ENCODE results near the gene CRYZL1. TPM values are rescaled to one million over a fixed set of nuclear protein-coding genes. Genes with fewer than 3 reads are reported as not detected.

Gene CRYZL1
- polyA plus RNA-seq, 4 donors: 13.5 to 37.1 (median 15.9) TPM

- Histone ChIP-seq H3K36me3 (ENCODE audit: control insufficient read depth in 3 of 3, insufficient read depth in 2 of 3, low read depth in 1 of 3, low read length in 3 of 3) (peaks cover 0 to 3% (median 0%) of the 10 kb centered on the region in 3 donors), H3K9me3 (ENCODE audit: control insufficient read depth in 2 of 2, insufficient read depth in 1 of 2, low read depth in 1 of 2, low read length in 1 of 2) (no peaks in the 10 kb centered on the region), H3K4me1 (ENCODE audit: control insufficient read depth in 3 of 3, insufficient read depth in 2 of 3, low read depth in 1 of 3, low read length in 2 of 3) (peaks cover 9 to 39% (median 12%) of the 10 kb centered on the region in 3 donors), H3K4me3 (ENCODE audit: low read depth in 1 of 3, low read length in 3 of 3) (no peak overlapping the region), H3K27ac (ENCODE audit: low read depth in 1 of 3, low read length in 2 of 3) (no peak overlapping the region), H3K27me3 (ENCODE audit: control insufficient read depth in 3 of 3, insufficient read depth in 3 of 3, low read length in 3 of 3) (no peaks in the 10 kb centered on the region)
- DNase-seq (peak in 1 of 2 donors; percentile 50), FAIRE-seq (no peak)
- WGBS, 3 donors: 90 to 100% (median 92%) methylated on average over 1 of the region's 1 CpG
Observed at GRCh38 chr21:33659568-33659949, 18.0 kb upstream of the CRYZL1 start.

- peaks cover 9 to 41% (median 14%) of the 10 kb centered on the region in 3 donors for H3K4me1 ChIP-seq (ENCODE audit: control insufficient read depth in 3 of 3, insufficient read depth in 2 of 3, low read depth in 1 of 3, low read length in 2 of 3)
- no peak for DNase-seq
- WGBS, 3 donors: 87 to 94% (median 89%) methylated on average over 7 of the region's 7 CpGs
- H3K36me3 ChIP-seq (ENCODE audit: control insufficient read depth in 3 of 3, insufficient read depth in 2 of 3, low read depth in 1 of 3, low read length in 3 of 3): peaks cover 0 to 3% (median 0%) of the 10 kb centered on the region in 3 donors
- no peaks in the 10 kb centered on the region for H3K9me3 ChIP-seq (ENCODE audit: control insufficient read depth in 2 of 2, insufficient read depth in 1 of 2, low read depth in 1 of 2, low read length in 1 of 2)
- no peak overlapping the region for H3K27ac ChIP-seq (ENCODE audit: low read depth in 1 of 3, low read length in 2 of 3)
- no peak overlapping the region for H3K4me3 ChIP-seq (ENCODE audit: low read depth in 1 of 3, low read length in 3 of 3)
- FAIRE-seq: no peak
- no peaks in the 10 kb centered on the region for H3K27me3 ChIP-seq (ENCODE audit: control insufficient read depth in 3 of 3, insufficient read depth in 3 of 3, low read length in 3 of 3)
Observed at GRCh38 chr21:33658919-33659567, 17.5 kb upstream of the CRYZL1 start.

GRCh38 chr21:33657124-33657820 is 15.7 kb upstream of the CRYZL1 start:
- H3K36me3 ChIP-seq (ENCODE audit: control insufficient read depth in 3 of 3, insufficient read depth in 2 of 3, low read depth in 1 of 3, low read length in 3 of 3): peaks cover 0 to 3% (median 0%) of the 10 kb centered on the region in 3 donors
- no peaks in the 10 kb centered on the region for H3K27me3 ChIP-seq (ENCODE audit: control insufficient read depth in 3 of 3, insufficient read depth in 3 of 3, low read length in 3 of 3)
- 16 to 39% (median 36%) methylated on average over 8 of the region's 8 CpGs for WGBS, 3 donors
- peak overlapping the region in 1 of 3 donors; percentile 22 for H3K4me3 ChIP-seq (ENCODE audit: low read depth in 1 of 3, low read length in 3 of 3)
- H3K9me3 ChIP-seq (ENCODE audit: control insufficient read depth in 2 of 2, insufficient read depth in 1 of 2, low read depth in 1 of 2, low read length in 1 of 2): no peaks in the 10 kb centered on the region
- no peak for FAIRE-seq
- H3K4me1 ChIP-seq (ENCODE audit: control insufficient read depth in 3 of 3, insufficient read depth in 2 of 3, low read depth in 1 of 3, low read length in 2 of 3): peaks cover 9 to 41% (median 14%) of the 10 kb centered on the region in 3 donors
- H3K27ac ChIP-seq (ENCODE audit: low read depth in 1 of 3, low read length in 2 of 3): peak overlapping the region in 2 of 3 donors; percentile 14 to 71
- DNase-seq: peak; percentile 61 to 78

- no peak for FAIRE-seq
- Histone ChIP-seq H3K27me3 (ENCODE audit: control insufficient read depth in 3 of 3, insufficient read depth in 3 of 3, low read length in 3 of 3) (no peaks in the 10 kb centered on the region), H3K27ac (ENCODE audit: low read depth in 1 of 3, low read length in 2 of 3) (peak overlapping the region; percentile 65 to 78 (median 76)), H3K36me3 (ENCODE audit: control insufficient read depth in 3 of 3, insufficient read depth in 2 of 3, low read depth in 1 of 3, low read length in 3 of 3) (peaks cover 0 to 6% (median 0%) of the 10 kb centered on the region in 3 donors), H3K4me1 (ENCODE audit: control insufficient read depth in 3 of 3, insufficient read depth in 2 of 3, low read depth in 1 of 3, low read length in 2 of 3) (peaks cover 12 to 42% (median 14%) of the 10 kb centered on the region in 3 donors), H3K9me3 (ENCODE audit: control insufficient read depth in 2 of 2, insufficient read depth in 1 of 2, low read depth in 1 of 2, low read length in 1 of 2) (no peaks in the 10 kb centered on the region), H3K4me3 (ENCODE audit: low read depth in 1 of 3, low read length in 3 of 3) (no peak overlapping the region)
- peak; percentile 90 to 93 for DNase-seq
- WGBS, 3 donors: 24 to 65% (median 38%) methylated on average over 8 of the region's 8 CpGs
Observed at GRCh38 chr21:33655588-33656221, 14.2 kb upstream of the CRYZL1 start.

- Histone ChIP-seq H3K36me3 (ENCODE audit: control insufficient read depth in 3 of 3, insufficient read depth in 2 of 3, low read depth in 1 of 3, low read length in 3 of 3) (peaks cover 0 to 6% (median 0%) of the 10 kb centered on the region in 3 donors), H3K27me3 (ENCODE audit: control insufficient read depth in 3 of 3, insufficient read depth in 3 of 3, low read length in 3 of 3) (no peaks in the 10 kb centered on the region), H3K4me3 (ENCODE audit: low read depth in 1 of 3, low read length in 3 of 3) (no peak overlapping the region), H3K4me1 (ENCODE audit: control insufficient read depth in 3 of 3, insufficient read depth in 2 of 3, low read depth in 1 of 3, low read length in 2 of 3) (peaks cover 12 to 52% (median 16%) of the 10 kb centered on the region in 3 donors), H3K9me3 (ENCODE audit: control insufficient read depth in 2 of 2, insufficient read depth in 1 of 2, low read depth in 1 of 2, low read length in 1 of 2) (no peaks in the 10 kb centered on the region), H3K27ac (ENCODE audit: low read depth in 1 of 3, low read length in 2 of 3) (peak overlapping the region in 1 of 3 donors; percentile 50)
- DNase-seq (peak in 1 of 2 donors; percentile 42), FAIRE-seq (no peak)
- WGBS, 3 donors: 69 to 89% (median 70%) methylated on average over 4 of the region's 4 CpGs
Observed at GRCh38 chr21:33654412-33654811, 12.9 kb upstream of the CRYZL1 start.

- Histone ChIP-seq H3K4me1 (ENCODE audit: control insufficient read depth in 3 of 3, insufficient read depth in 2 of 3, low read depth in 1 of 3, low read length in 2 of 3) (peaks cover 8 to 38% (median 10%) of the 10 kb centered on the region in 3 donors), H3K9me3 (ENCODE audit: control insufficient read depth in 2 of 2, insufficient read depth in 1 of 2, low read depth in 1 of 2, low read length in 1 of 2) (no peaks in the 10 kb centered on the region), H3K36me3 (ENCODE audit: control insufficient read depth in 3 of 3, insufficient read depth in 2 of 3, low read depth in 1 of 3, low read length in 3 of 3) (peaks cover 0 to 3% (median 0%) of the 10 kb centered on the region in 3 donors), H3K4me3 (ENCODE audit: low read depth in 1 of 3, low read length in 3 of 3) (no peak overlapping the region), H3K27me3 (ENCODE audit: control insufficient read depth in 3 of 3, insufficient read depth in 3 of 3, low read length in 3 of 3) (no peaks in the 10 kb centered on the region), H3K27ac (ENCODE audit: low read depth in 1 of 3, low read length in 2 of 3) (no peak overlapping the region)
- DNase-seq: no peak
- 81 to 87% (median 82%) methylated on average over 8 of the region's 8 CpGs for WGBS, 3 donors
- FAIRE-seq: no peak
Observed at GRCh38 chr21:33651965-33652680, 10.6 kb upstream of the CRYZL1 start.

GRCh38 chr21:33650929-33651509 is 9.5 kb upstream of the CRYZL1 start:
- Histone ChIP-seq H3K27ac (ENCODE audit: low read depth in 1 of 3, low read length in 2 of 3) (no peak overlapping the region), H3K36me3 (ENCODE audit: control insufficient read depth in 3 of 3, insufficient read depth in 2 of 3, low read depth in 1 of 3, low read length in 3 of 3) (peaks cover 0 to 3% (median 0%) of the 10 kb centered on the region in 3 donors), H3K4me1 (ENCODE audit: control insufficient read depth in 3 of 3, insufficient read depth in 2 of 3, low read depth in 1 of 3, low read length in 2 of 3) (peaks cover 6 to 28% (median 8%) of the 10 kb centered on the region in 3 donors), H3K9me3 (ENCODE audit: control insufficient read depth in 2 of 2, insufficient read depth in 1 of 2, low read depth in 1 of 2, low read length in 1 of 2) (no peaks in the 10 kb centered on the region), H3K4me3 (ENCODE audit: low read depth in 1 of 3, low read length in 3 of 3) (no peak overlapping the region), H3K27me3 (ENCODE audit: control insufficient read depth in 3 of 3, insufficient read depth in 3 of 3, low read length in 3 of 3) (no peaks in the 10 kb centered on the region)
- 77 to 85% (median 82%) methylated on average over 7 of the region's 7 CpGs for WGBS, 3 donors
- DNase-seq (no peak), FAIRE-seq (no peak)
